CD4-positive, alpha-beta T cell treated with Interleukin-17A for 1 hour (primary cell): Measurements from ENCODE around the gene KLHDC4.

Source experiments
- DNase-seq: peaks from one replicate; pipeline ENCODE4 v3.0.0-alpha.2; 2020

The KLHDC4 gene

GRCh38 chr16:87697792-87698191, 68.0 kb downstream of the KLHDC4 start:
- DNase-seq, result no peak

GRCh38 chr16:87697256-87697655, 68.5 kb downstream of the KLHDC4 start:
- no peak for DNase-seq

GRCh38 chr16:87696726-87697125, 69.1 kb downstream of the KLHDC4 start:
- DNase-seq, result no peak

- DNase-seq, result no peak
Measured at GRCh38 chr16:87695534-87695933, 70.3 kb downstream of the KLHDC4 start.

GRCh38 chr16:87694441-87695125, 71.2 kb downstream of the KLHDC4 start:
- no peak for DNase-seq

GRCh38 chr16:87693827-87694226, 72.0 kb downstream of the KLHDC4 start:
- no peak for DNase-seq

- no peak for DNase-seq
Measured at GRCh38 chr16:87692756-87693155, 73.0 kb downstream of the KLHDC4 start.

GRCh38 chr16:87692176-87692575, 73.6 kb downstream of the KLHDC4 start:
- no peak for DNase-seq

- no peak for DNase-seq
Measured at GRCh38 chr16:87691686-87692079, 74.1 kb downstream of the KLHDC4 start.

GRCh38 chr16:87690911-87691685, 74.7 kb downstream of the KLHDC4 start:
- DNase-seq, result no peak

GRCh38 chr16:87689956-87690465, 75.8 kb downstream of the KLHDC4 start:
- DNase-seq, result no peak

GRCh38 chr16:87688876-87689815, 76.6 kb downstream of the KLHDC4 start:
- DNase-seq, result no peak

GRCh38 chr16:87687998-87688529, 77.7 kb downstream of the KLHDC4 start:
- DNase-seq, result no peak

- no peak for DNase-seq
Measured at GRCh38 chr16:87687126-87687910, 78.5 kb downstream of the KLHDC4 start.

- DNase-seq, result no peak
Measured at GRCh38 chr16:87686697-87687096, 79.1 kb downstream of the KLHDC4 start.

- no peak for DNase-seq
Measured at GRCh38 chr16:87685766-87686165, 80.0 kb downstream of the KLHDC4 start.

- no peak for DNase-seq
Measured at GRCh38 chr16:87685405-87685755, 80.4 kb downstream of the KLHDC4 start.

- no peak for DNase-seq
Measured at GRCh38 chr16:87684711-87685404, 80.9 kb downstream of the KLHDC4 start.

GRCh38 chr16:87684106-87684677, 81.6 kb downstream of the KLHDC4 start:
- DNase-seq, result no peak

- DNase-seq, result no peak
Measured at GRCh38 chr16:87682852-87683399, 82.9 kb downstream of the KLHDC4 start.
